ENCODE results near the gene NCAM2.
"Not testable (repeated sequence)": the region's sequence is repeated elsewhere in the genome, so short reads cannot be mapped to it uniquely, and the experiment has no call there.

NCAM2 gene

GRCh38 chr21:21297211-21297610 is 299.0 kb downstream of the NCAM2 start:
- no peak for DNase-seq (ENCODE audit: low read depth in 1 of 2, low spot score in 1 of 2)

- no peak for DNase-seq (ENCODE audit: low read depth in 1 of 2, low spot score in 1 of 2)
These were observed 302.8 kb downstream of the NCAM2 start for GRCh38 chr21:21301013-21301412.

GRCh38 chr21:21309510-21309909 is 311.3 kb downstream of the NCAM2 start:
- DNase-seq (ENCODE audit: low read depth in 1 of 2, low spot score in 1 of 2): no peak

GRCh38 chr21:21324297-21324696 is 326.1 kb downstream of the NCAM2 start:
- DNase-seq (ENCODE audit: low read depth in 1 of 2, low spot score in 1 of 2): no peak

GRCh38 chr21:21332492-21332891 is 334.3 kb downstream of the NCAM2 start:
- no peak for DNase-seq (ENCODE audit: low read depth in 1 of 2, low spot score in 1 of 2)

- no peak for DNase-seq (ENCODE audit: low read depth in 1 of 2, low spot score in 1 of 2)
These were observed 342.8 kb downstream of the NCAM2 start for GRCh38 chr21:21341041-21341440.

GRCh38 chr21:21345296-21345695 is 347.1 kb downstream of the NCAM2 start:
- no peak for DNase-seq (ENCODE audit: low read depth in 1 of 2, low spot score in 1 of 2)

GRCh38 chr21:21345872-21346271 is 347.7 kb downstream of the NCAM2 start:
- DNase-seq (ENCODE audit: low read depth in 1 of 2, low spot score in 1 of 2): no peak

- DNase-seq (ENCODE audit: low read depth in 1 of 2, low spot score in 1 of 2): no peak
These were observed 368.1 kb downstream of the NCAM2 start for GRCh38 chr21:21366277-21366676.

GRCh38 chr21:21367583-21367982 is 369.4 kb downstream of the NCAM2 start:
- no peak for DNase-seq (ENCODE audit: low read depth in 1 of 2, low spot score in 1 of 2)

GRCh38 chr21:21373969-21374368 is 375.8 kb downstream of the NCAM2 start:
- DNase-seq (ENCODE audit: low read depth in 1 of 2, low spot score in 1 of 2): no peak

GRCh38 chr21:21383126-21383525 is 384.9 kb downstream of the NCAM2 start:
- DNase-seq (ENCODE audit: low read depth in 1 of 2, low spot score in 1 of 2): no peak

GRCh38 chr21:21384977-21385376 is 386.8 kb downstream of the NCAM2 start:
- DNase-seq (ENCODE audit: low read depth in 1 of 2, low spot score in 1 of 2): no peak

GRCh38 chr21:21385404-21385803 is 387.2 kb downstream of the NCAM2 start:
- no peak for DNase-seq (ENCODE audit: low read depth in 1 of 2, low spot score in 1 of 2)

GRCh38 chr21:21387916-21388315 is 389.7 kb downstream of the NCAM2 start:
- no peak for DNase-seq (ENCODE audit: low read depth in 1 of 2, low spot score in 1 of 2)

- no peak for DNase-seq (ENCODE audit: low read depth in 1 of 2, low spot score in 1 of 2)
These were observed 395.9 kb downstream of the NCAM2 start for GRCh38 chr21:21394064-21394463.

GRCh38 chr21:21396424-21396823 is 398.2 kb downstream of the NCAM2 start:
- no peak for DNase-seq (ENCODE audit: low read depth in 1 of 2, low spot score in 1 of 2)

GRCh38 chr21:21397464-21397863 is 399.3 kb downstream of the NCAM2 start:
- no peak for DNase-seq (ENCODE audit: low read depth in 1 of 2, low spot score in 1 of 2)

- DNase-seq (ENCODE audit: low read depth in 1 of 2, low spot score in 1 of 2): no peak
These were observed 403.2 kb downstream of the NCAM2 start for GRCh38 chr21:21401444-21401843.

- not testable (repeated sequence) for DNase-seq (ENCODE audit: low read depth in 1 of 2, low spot score in 1 of 2)
These were observed 404.0 kb downstream of the NCAM2 start for GRCh38 chr21:21402187-21402586.

- not testable (repeated sequence) for DNase-seq (ENCODE audit: low read depth in 1 of 2, low spot score in 1 of 2)
These were observed 406.1 kb downstream of the NCAM2 start for GRCh38 chr21:21404261-21404660.

GRCh38 chr21:21406921-21407320 is 408.7 kb downstream of the NCAM2 start:
- no peak for DNase-seq (ENCODE audit: low read depth in 1 of 2, low spot score in 1 of 2)

GRCh38 chr21:21412096-21412495 is 413.9 kb downstream of the NCAM2 start:
- DNase-seq (ENCODE audit: low read depth in 1 of 2, low spot score in 1 of 2): no peak

- DNase-seq (ENCODE audit: low read depth in 1 of 2, low spot score in 1 of 2): no peak
These were observed 417.5 kb downstream of the NCAM2 start for GRCh38 chr21:21415741-21416140.
